SJSA1 (cell line): ENCODE measurements around the gene SHISA8. TPM values are rescaled to one million over a fixed set of nuclear protein-coding genes. Genes with fewer than 3 reads are reported as not detected.

Experiments used
- DNase-seq, 2 experiments: peaks; one replicate each; pipeline ENCODE4 v3.0.0-alpha.2; 2015 to 2020; ENCODE audit warnings: low spot score in 2 of 2, low read depth in 1 of 2
- H3K27ac ChIP-seq: fragments of 250-450 bp; sonication (Bioruptor Pico); 2 replicates; pipeline ENCODE4 v1.5.1; 2020; ENCODE audit warnings: mild to moderate bottlenecking, moderate library complexity
- H3K27me3 ChIP-seq: fragments of 250-450 bp; sonication (Bioruptor Pico); replicated peaks from 2 replicates; pipeline ENCODE4 v1.5.1; 2020; ENCODE audit warnings: mild to moderate bottlenecking, moderate library complexity
- H3K36me3 ChIP-seq: fragments of 250-450 bp; sonication (Bioruptor Pico); 2 replicates; pipeline ENCODE4 v1.5.1; 2020; ENCODE audit warnings: mild to moderate bottlenecking
- H3K4me1 ChIP-seq: fragments of 250-450 bp; sonication (Bioruptor Pico); replicated peaks from 2 replicates; pipeline ENCODE4 v1.6.1; 2021; ENCODE audit warnings: mild to moderate bottlenecking
- H3K4me3 ChIP-seq: fragments of 250-450 bp; sonication (Bioruptor Pico); 2 replicates; pipeline ENCODE4 v1.5.1; 2020; ENCODE audit warnings: mild to moderate bottlenecking
- H3K9me3 ChIP-seq: fragments of 250-450 bp; sonication (Bioruptor Pico); replicated peaks from 2 replicates; pipeline ENCODE4 v1.5.1; 2020; ENCODE audit warnings: mild to moderate bottlenecking
- total RNA-seq: library from RNA; depleted of rRNA; stranded (reverse); fragments of >200 nt; shearing (Covaris generic); gene quantifications from 2 replicates; pipeline ENCODE4 v1.2.3, GENCODE V29; 2014

The SHISA8 gene
- total RNA-seq, 1 experiment from 2014 or later: not detected

DNA sequence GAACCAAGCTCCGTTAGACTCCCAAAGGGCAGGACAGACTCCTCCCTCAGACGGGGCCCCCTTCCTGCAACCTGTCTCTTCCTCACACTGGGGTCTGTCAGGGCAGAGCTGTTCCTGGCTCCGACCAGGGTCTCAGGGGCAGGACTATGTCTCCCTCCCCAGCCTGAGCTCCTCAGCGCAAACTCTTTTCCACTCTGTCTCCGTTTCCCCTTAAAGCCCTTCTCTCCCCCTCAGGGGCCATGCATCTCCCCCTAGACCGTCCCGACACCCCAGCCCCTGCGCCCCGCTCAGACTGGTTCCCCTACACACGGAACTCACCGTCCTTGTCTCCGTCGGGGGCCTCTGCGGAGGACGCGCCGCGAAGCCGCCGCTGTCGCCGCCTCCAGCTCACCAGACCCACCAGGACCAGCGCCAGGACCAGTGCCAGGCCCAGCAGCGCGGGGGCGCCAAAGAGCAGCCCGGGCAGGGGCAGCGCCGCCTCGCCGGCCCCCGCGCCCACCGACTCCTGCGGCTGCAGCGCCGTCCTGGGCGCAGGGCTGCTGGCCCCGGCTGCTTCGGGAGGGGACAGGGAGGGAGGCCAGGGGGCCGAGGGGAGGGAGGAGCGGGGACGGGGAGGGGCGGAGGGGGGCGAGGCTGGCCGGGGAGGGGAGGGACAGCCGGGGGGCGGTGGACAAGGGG lies 11.0 kb upstream of the SHISA8 start:
- peaks cover 9% of the 10 kb centered on the region for H3K4me1 ChIP-seq
- H3K36me3 ChIP-seq: no peaks in the 10 kb centered on the region
- H3K9me3 ChIP-seq: no peaks in the 10 kb centered on the region
- H3K27ac ChIP-seq: no peak overlapping the region
- no peak overlapping the region; the same call in 1 of the 2 replicates for H3K4me3 ChIP-seq
- DNase-seq: peak; percentile 35 to 63
- peaks cover 16% of the 10 kb centered on the region for H3K27me3 ChIP-seq

DNA sequence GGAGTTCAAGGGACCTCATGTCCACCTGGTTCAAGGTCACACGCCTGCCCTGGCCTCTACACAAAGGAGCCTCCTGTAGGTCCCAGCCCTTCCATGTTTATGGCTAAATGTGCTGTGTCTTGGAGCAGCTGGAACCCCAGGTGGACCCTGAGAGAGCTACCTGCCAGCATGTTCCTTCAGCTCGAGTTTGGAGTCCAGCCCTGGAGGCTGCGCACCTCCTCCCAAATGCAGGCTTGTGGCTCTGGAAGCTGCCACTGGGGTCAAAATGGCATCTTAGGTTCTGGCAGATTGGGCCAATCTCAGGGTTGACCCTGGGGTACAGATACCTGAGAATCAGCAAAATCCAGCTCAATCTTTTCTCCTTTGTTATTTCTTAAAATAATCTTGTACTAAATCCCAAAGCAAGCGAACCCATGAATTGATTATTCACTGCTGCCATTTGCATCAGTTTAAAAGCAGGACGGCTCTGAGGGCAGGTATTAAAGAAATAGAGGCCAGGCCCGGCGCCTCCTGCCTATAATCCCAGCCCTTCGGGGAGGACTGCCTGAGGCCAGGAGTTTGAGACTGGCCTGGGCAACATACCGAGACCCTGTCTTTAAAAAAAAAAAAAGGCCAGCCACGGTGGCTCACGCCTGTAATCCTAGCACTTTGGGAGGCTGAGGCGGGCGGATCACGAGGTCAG lies 8.9 kb upstream of the SHISA8 start:
- H3K4me3 ChIP-seq: no peak overlapping the region
- no peaks in the 10 kb centered on the region for H3K9me3 ChIP-seq
- no peak overlapping the region for H3K27ac ChIP-seq
- H3K27me3 ChIP-seq: peaks cover 16% of the 10 kb centered on the region
- no peaks in the 10 kb centered on the region for H3K36me3 ChIP-seq
- peaks cover 15% of the 10 kb centered on the region for H3K4me1 ChIP-seq
- DNase-seq: no peak

GRCh38 chr22:41922940-41923594 lies 8.2 kb upstream of the SHISA8 start:
- no peaks in the 10 kb centered on the region for H3K9me3 ChIP-seq
- DNase-seq: no peak
- no peak overlapping the region for H3K27ac ChIP-seq
- H3K27me3 ChIP-seq: peaks cover 19% of the 10 kb centered on the region
- H3K4me1 ChIP-seq: peaks cover 15% of the 10 kb centered on the region
- H3K4me3 ChIP-seq: no peak overlapping the region
- H3K36me3 ChIP-seq: no peaks in the 10 kb centered on the region

GRCh38 chr22:41922328-41922727 lies 7.5 kb upstream of the SHISA8 start:
- H3K27me3 ChIP-seq: peaks cover 21% of the 10 kb centered on the region
- H3K4me1 ChIP-seq: peaks cover 15% of the 10 kb centered on the region
- no peak overlapping the region for H3K4me3 ChIP-seq
- DNase-seq: no peak
- H3K27ac ChIP-seq: no peak overlapping the region
- H3K36me3 ChIP-seq: no peaks in the 10 kb centered on the region
- no peaks in the 10 kb centered on the region for H3K9me3 ChIP-seq

- Histone ChIP-seq H3K4me1 (0 out of 2 replicates have a peak, but pooled peaks cover 6% of the 10 kb centered on the region), H3K9me3 (no peaks in the 10 kb centered on the region), H3K27ac (no peak overlapping the region), H3K4me3 (no peak overlapping the region), H3K27me3 (peaks cover 28% of the 10 kb centered on the region), H3K36me3 (no peaks in the 10 kb centered on the region)
- DNase-seq: no peak
Observed at GRCh38 chr22:41920271-41920976, 5.5 kb upstream of the SHISA8 start.

DNA sequence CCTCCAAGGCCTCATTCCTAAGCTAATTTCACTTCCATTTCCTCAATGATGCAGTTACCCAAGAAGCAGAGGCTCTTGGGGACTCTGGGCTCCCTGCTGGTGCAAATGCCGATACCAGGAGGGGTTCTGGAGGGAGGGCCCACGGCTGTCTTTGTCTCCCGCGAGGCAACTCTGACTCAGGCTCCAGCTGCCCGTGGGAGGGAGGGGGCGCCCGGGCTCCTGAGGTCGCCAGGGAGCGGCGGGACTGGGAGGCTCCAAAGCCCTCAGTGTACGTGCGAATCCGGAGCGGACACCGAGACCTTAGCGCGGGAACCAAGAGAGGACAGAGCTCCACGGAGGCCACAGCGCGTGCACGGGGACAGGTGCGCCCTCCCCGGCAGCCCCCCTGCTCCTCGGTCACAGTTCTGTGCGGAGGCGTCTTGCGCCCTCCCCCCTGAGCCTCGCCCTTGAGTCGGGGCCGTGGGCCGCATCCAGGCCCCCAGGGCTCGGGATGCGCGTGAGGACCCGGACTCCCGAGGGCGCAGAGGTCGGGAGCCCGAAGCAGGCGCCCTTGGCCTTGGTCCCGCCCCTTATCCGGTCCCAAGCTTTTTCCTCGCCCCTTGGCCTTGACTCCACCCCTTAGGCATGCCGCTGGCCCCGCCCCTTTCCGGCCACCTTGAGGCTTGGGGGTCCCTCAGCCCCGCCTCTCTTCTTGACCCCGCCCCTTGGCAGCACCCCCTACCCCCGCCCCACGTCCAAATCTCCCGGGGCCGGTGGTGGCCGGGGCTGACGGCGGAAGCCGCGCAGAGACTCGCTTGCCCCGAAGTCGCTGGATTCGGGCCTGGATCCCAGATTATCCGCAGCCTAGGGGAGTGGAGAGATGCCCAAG lies 4.7 kb upstream of the SHISA8 start:
- Histone ChIP-seq H3K4me3 (no peak overlapping the region), H3K9me3 (no peaks in the 10 kb centered on the region), H3K27ac (no peak overlapping the region), H3K4me1 (peaks cover 11% of the 10 kb centered on the region), H3K36me3 (no peaks in the 10 kb centered on the region), H3K27me3 (peaks cover 31% of the 10 kb centered on the region)
- DNase-seq: peak in 1 of 2 experiments; percentile 54

DNA sequence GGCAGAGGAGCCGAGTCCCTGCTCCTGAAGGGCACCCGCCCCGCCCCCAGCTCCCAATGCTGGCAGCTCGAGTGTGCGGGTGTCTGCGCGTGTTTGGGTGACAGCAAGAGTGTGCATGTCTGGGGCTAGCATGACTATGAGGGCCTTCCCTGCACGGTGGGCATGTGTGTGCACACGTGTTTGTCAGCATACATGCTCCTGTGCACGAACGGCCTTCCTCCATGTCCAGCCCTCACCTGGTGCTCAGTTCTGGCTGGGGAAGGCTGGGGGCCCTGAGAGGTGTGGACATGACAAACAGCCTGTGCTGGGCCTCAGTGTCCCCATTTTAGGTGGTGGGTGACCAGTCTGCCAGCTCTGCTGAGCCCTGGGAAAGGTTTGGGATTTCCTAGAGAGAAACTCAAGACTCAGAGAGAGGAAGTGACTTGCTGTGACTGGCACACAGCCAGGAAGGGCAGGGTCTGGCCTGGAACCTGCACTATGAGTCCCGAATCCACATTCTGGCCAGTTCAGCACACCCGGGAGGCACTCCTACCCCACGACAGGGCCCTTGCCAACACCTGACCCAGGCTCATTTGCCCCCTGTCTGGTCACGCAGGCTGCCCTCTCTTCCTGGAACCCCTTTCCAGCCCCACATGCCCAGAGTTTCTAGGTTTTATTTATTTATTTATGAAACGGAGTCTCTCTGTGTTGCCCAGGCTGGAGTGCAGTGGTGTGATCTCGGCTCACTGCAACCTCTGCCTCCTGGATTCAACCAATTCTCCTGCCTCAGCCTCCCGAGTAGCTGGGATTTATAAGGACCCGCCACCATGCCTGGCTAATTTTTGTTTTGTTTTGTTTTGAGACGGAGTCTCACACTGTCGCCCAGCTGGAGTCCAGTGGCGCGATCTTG lies 3.3 kb upstream of the SHISA8 start:
- Histone ChIP-seq H3K4me3 (no peak overlapping the region), H3K27me3 (peaks cover 42% of the 10 kb centered on the region), H3K36me3 (no peaks in the 10 kb centered on the region), H3K27ac (no peak overlapping the region), H3K4me1 (peaks cover 19% of the 10 kb centered on the region), H3K9me3 (no peaks in the 10 kb centered on the region)
- no peak for DNase-seq

- Histone ChIP-seq H3K27me3 (peaks cover 49% of the 10 kb centered on the region), H3K36me3 (no peaks in the 10 kb centered on the region), H3K4me1 (peaks cover 19% of the 10 kb centered on the region), H3K4me3 (no peak overlapping the region), H3K27ac (no peak overlapping the region), H3K9me3 (no peaks in the 10 kb centered on the region)
- DNase-seq: no peak
Observed at GRCh38 chr22:41917375-41917902, 2.6 kb upstream of the SHISA8 start.

DNA sequence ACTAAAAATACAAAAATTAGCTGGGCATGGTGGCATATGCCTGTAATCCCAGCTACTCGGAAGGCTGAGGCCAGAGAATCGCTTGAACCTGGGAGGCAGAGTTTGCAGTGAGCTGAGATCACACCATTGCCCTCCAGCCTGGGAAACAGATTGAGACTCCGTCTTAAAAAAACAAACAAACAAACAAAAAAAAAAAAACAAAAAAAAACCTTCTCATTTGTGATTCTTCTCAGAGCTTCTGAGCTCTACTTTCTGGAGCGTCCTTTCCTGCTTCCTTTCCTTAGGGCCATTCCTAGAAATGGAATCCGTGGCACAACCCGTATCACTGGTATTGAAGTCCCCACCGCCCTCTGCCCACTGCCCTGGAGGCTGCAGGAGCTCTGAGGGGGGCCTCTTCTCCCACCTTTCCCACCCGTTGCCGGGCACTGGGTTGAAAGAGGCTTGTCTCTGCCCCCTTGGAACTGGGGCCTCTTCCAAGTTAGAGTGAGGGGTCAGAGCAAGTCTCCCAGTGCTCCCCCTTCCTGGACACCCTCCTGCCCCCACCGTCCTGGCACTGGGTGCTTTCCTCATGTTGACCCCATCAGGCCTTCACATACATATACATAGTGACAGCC lies 2.0 kb upstream of the SHISA8 start:
- Histone ChIP-seq H3K4me3 (no peak overlapping the region), H3K9me3 (no peaks in the 10 kb centered on the region), H3K27me3 (peaks cover 54% of the 10 kb centered on the region), H3K36me3 (no peaks in the 10 kb centered on the region), H3K27ac (no peak overlapping the region), H3K4me1 (peaks cover 19% of the 10 kb centered on the region)
- no peak for DNase-seq

DNA sequence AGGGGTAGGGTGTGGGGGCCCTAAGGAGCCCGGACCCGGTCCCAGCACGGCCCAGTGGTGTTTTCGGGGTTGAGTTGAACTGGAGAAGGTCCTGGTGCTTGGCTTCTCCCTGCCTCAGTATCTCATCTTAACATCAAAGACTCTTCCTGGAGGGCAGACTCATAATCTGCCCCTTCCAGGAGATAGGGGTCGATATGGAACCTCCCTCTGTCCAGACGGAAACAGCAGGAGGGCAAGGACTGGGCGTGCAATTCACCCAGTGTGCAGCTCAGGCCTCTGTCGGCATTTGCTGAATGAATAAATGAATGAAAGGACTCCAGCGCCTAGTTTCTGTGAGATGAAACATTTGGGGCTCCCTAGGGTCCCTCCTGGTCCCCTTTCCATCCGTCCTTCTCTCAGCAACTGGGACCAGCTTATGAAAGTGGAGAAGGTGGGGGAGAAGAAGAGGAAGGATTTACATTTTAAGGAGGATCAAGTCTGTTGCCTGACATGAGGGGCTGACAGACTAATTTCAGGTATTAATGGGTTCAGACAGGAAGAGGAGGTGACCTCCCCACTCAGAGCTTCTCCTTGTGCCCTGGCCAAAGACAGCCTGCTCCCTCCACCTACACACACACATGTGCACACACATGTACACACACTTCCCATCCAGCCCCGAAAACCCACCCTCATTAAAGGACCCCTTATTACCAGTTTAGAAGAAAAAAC lies 1.1 kb upstream of the SHISA8 start:
- no peak overlapping the region for H3K27ac ChIP-seq
- H3K4me1 ChIP-seq: peaks cover 21% of the 10 kb centered on the region
- H3K36me3 ChIP-seq: no peaks in the 10 kb centered on the region
- no peaks in the 10 kb centered on the region for H3K9me3 ChIP-seq
- H3K27me3 ChIP-seq: peaks cover 64% of the 10 kb centered on the region
- DNase-seq: no peak
- H3K4me3 ChIP-seq: no peak overlapping the region

GRCh38 chr22:41914611-41915034 lies 251 bp downstream of the SHISA8 start:
- peaks cover 77% of the 10 kb centered on the region for H3K27me3 ChIP-seq
- no peak overlapping the region for H3K27ac ChIP-seq
- H3K4me1 ChIP-seq: peaks cover 30% of the 10 kb centered on the region
- H3K4me3 ChIP-seq: no peak overlapping the region
- no peaks in the 10 kb centered on the region for H3K36me3 ChIP-seq
- no peak for DNase-seq
- H3K9me3 ChIP-seq: no peaks in the 10 kb centered on the region
